GM18517 (cell line): ENCODE results near the gene PTPN21.
A peak's percentile ranks its signal among the peaks of the same experiment; 100 is the strongest.

ENCODE experiments used
- ATAC-seq: cut with Tn5 transposase; IDR thresholded peaks from one replicate; pipeline ENCODE4 v1.9.1; 2021; ENCODE audit warnings: mild to moderate bottlenecking, moderate library complexity; ENCODE audit not compliant: unreplicated experiment

PTPN21 gene

DNA sequence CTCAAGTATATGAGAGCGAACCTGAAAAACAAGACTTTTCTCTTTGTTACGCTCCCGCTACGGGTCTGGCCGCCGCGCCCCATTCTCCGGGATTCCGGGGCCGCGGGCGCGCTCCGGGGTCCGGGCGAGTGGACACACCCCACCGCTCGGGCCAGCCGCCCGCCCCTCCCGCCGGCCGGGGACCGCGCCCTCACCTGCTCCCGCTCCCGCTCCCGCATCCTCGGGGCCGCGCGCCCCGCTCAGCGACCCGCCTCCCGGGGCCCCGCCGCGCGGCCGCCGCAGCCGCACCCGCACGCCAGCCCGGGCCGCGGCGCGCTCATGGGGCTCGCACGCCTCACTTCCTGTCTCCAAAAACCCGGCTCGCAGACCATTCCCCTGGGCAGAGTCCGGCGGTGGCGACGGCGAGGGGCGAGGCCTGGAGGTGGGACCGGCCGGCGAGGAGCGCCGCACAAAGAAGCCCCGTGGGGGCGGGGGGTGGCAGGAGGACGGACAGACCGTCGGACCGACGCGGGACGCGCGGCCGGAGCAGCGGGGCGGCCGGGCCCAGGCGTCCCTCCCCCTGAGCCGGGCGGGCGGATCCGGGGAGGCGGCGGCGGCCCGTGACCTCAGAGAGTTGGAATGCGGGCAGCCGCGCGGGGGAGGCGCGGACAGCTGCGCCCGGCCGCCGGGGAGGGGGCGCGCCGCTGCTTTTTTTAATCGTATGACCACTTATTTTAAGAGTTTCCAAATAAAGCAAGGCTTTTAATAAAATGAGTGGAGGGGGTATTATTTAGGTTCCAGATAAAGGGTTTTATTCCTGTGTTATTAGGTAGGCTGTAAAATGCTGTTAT is at the start of gene PTPN21:
TSS of gene PTPN21 (minus strand) at position 551 of the 830 bp plus-strand sequence. CDS start 4,590 bp downstream, outside the sequence.
- ATAC-seq: no peak

- no peak for ATAC-seq
These were observed 49.4 kb upstream of the PTPN21 start for GRCh38 chr14:88604212-88604611.

GRCh38 chr14:88599761-88600439 is 45.1 kb upstream of the PTPN21 start:
- ATAC-seq: peak; percentile 96

DNA sequence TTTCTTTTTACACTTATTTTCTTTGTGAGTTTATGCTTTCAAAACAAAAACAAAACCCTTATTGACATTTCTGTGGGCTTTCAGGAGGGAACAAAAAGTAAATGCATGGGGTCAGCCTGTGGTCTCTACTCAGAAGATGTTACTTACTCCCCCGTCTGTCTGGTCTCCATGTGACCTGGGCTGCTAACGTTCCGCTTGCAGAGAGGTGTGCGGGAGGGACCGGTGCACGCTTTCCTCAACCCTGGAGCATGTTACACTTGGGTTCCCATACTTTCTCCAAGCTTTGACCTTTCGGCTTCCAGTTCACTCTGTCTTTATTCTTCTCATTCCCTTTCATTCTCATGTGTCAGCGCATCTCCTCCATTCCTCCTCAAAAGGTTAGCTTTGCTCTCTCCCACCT is 44.5 kb upstream of the PTPN21 start:
- ATAC-seq: peak; percentile 19

DNA sequence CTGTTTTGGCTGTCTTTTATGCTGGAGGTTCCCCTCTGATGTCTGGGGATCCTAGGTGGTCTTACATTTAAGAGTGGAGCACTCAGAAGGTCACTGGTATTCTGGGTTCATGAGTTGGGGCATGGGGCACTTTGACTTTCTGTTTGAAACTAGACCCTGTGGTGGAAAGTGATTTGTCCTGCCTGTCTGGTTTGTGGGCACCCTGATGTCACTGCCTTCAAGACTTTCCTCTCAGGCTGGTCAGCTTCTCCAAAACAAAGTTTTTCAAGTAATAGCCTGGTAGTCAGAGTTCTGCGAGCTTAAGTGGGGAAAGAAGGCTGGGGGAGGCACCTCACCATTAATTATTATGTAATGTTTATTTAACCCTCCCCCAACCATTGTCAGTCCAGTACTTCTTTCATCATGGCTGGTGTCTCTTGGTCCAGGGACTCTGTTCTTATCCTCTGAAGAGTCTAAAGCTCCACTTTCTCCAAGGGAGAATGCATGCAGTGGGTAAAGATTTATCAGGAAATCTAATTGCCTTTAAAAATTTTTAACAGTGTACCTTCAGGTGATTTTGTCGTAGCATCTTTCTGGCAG is 43.4 kb upstream of the PTPN21 start:
- ATAC-seq: no peak

- ATAC-seq: no peak
These were observed 42.8 kb upstream of the PTPN21 start for GRCh38 chr14:88597601-88598000.

- ATAC-seq: no peak
These were observed 42.2 kb upstream of the PTPN21 start for GRCh38 chr14:88597038-88597437.

DNA sequence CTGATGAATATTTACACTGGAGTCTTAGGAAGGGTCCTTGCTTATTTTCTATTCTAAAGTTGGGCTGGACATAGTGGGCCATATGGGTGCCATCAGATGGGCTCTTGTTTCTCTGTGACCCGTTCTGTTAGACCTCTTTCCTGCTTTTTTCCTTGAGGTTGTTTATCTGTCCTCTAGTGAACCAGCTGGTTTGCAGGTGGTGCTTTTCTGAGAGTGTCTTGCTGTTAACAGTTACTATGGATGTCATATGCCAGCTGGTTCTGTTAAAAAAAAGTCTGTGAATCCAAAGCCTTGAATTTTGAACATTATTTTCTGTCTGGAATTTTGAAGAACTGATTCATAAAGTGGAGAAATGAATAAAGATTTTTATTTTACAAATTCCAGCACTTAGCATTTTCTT is 37.2 kb upstream of the PTPN21 start:
- ATAC-seq: no peak

- no peak for ATAC-seq
These were observed 35.4 kb upstream of the PTPN21 start for GRCh38 chr14:88590173-88590572.

DNA sequence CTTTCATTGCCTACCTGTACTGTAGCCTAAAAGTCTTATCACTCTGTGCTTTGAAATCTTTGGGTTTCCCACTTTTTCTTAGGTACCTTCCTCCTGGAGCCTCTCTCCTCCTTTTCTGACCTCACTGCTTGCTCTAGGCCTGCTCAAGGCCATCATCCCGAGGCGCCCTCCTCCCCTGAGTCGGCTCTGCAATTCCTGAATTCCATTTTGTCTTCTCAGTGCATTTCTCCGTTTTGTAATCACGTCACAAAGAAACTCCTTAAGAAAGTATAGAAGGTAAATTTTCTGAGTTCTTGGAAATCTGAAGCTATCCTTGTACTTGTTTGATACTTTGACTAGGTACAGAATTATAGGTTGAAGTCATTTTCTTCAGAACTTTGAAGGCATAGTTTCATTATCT is 33.3 kb upstream of the PTPN21 start:
- ATAC-seq: no peak

- no peak for ATAC-seq
These were observed 29.6 kb upstream of the PTPN21 start for GRCh38 chr14:88584451-88584850.

DNA sequence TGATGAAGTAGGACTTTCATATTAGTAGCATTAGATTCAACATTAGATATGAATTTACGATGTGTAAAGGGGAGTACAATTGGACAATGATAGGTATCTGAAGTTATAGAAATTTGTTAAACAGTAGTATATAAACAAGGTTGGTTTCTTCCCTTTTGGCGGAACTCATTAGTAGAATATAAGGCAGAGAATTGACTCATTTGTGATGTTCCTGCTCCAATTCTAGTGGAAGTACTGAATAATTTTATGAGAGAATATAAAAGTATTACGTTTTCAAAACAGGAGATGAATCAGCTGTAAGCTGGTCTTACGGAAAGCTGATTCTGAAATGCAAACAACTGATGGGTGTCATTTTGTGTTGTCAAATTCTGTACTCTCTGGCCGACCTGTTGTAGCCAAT is 21.4 kb upstream of the PTPN21 start:
- no peak for ATAC-seq

- ATAC-seq: no peak
These were observed 17.3 kb upstream of the PTPN21 start for GRCh38 chr14:88572117-88572516.

GRCh38 chr14:88568196-88568595 is 13.4 kb upstream of the PTPN21 start:
- no peak for ATAC-seq

GRCh38 chr14:88565427-88565826 is 10.6 kb upstream of the PTPN21 start:
- ATAC-seq: no peak

DNA sequence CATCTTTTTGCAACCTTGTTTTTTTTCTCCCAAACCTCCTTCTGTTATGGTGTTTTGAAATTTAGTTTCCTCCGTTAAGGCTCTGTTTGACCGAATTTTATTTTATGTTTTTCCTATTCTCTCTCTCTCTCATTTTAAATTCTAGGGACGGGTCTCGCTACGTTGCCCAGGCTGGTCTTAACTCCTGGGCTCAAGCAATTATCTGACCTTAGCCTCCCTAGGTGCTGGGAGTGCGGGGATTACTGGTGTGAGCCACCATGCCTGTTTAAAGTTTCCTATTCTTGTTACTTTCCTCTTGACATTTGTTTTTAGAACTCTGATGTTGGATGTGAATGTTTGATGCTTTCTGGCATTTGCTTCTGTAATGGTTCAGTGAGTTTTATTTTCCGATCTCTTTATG is 9.0 kb upstream of the PTPN21 start:
- no peak for ATAC-seq

GRCh38 chr14:88562831-88563686 is 8.3 kb upstream of the PTPN21 start, which contains the start of gene ZC3H14:
TSS of gene ZC3H14 (plus strand) at chr14:88563037. CDS start at chr14:88563134, 97 bp downstream.
- ATAC-seq: peak; percentile 90

DNA sequence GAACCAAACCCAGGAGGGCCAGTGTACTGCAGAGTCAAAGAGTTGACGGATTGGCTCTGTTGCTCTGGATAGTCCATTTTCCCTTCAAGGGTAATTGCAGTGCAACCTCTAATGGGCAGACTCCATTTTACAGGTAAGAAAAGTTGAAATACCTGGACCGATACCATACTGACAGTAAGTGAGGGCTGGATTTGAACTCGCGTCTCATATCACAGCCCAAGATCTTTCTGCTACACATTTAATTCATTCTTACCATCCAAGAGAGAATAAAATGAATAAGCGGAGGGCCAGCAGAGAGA is 7.7 kb upstream of the PTPN21 start:
- ATAC-seq: peak; percentile 14

GRCh38 chr14:88559852-88560251 is 5.0 kb upstream of the PTPN21 start:
- no peak for ATAC-seq

DNA sequence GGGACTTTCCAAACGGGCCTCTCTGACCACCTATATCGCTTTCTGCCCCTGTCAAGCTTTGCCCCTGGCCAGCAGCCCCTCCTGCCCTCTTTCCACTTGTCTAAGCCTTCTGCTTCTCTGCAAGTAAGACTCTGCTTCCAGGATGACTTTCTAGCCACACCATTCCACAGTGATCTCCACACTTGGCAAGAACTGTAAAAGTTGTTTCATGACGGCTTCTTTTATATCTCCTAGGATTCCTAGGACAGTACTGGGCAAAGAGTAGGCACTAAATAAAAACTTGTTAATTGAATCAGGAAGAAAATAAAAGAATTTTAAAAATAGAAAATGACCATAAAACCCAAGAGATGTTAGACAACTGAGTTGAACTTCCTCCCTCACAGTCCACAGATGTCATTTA is 1.8 kb upstream of the PTPN21 start:
- no peak for ATAC-seq

GRCh38 chr14:88553886-88554456 is 836 bp downstream of the PTPN21 start:
- ATAC-seq: no peak
